Left lung (tissue), 10 donors: ENCODE measurements around the gene SUV39H2. TPM values are rescaled to one million over a fixed set of nuclear protein-coding genes. Genes with fewer than 3 reads are reported as not detected.

ENCODE experiments used
- ATAC-seq: fragments of 200-7000 bp; cut with Tn5 transposase; one replicate; pipeline ENCODE4 v1.9.1; 2020; ENCODE audit warnings: moderate library complexity
- DNase-seq, 4 donors: peaks; one replicate each; pipeline ENCODE4 v3.0.0-alpha.2; 2013 to 2020
- H3K27ac ChIP-seq, 2 donors: fragments of 200-600 bp; sonication (generic) in 1 of 2; one replicate each; pipeline versions ENCODE4 v1.5.0 to v1.8.0; 2020 to 2021
- H3K27me3 ChIP-seq, 2 donors: fragments of 200-600 bp; sonication (generic) in 1 of 2; one replicate each; pipeline versions ENCODE4 v1.5.0 to v1.8.0; 2020 to 2021
- H3K36me3 ChIP-seq, 2 donors: fragments of 200-600 bp; sonication (generic) in 1 of 2; one replicate each; pipeline versions ENCODE4 v1.5.0 to v1.8.0; 2020 to 2021
- H3K4me1 ChIP-seq, 2 donors: fragments of 200-600 bp; one replicate each; pipeline ENCODE4 v1.8.0; 2021
- H3K4me3 ChIP-seq, 2 donors: fragments of 200-600 bp; sonication (generic) in 1 of 2; one replicate each; pipeline versions ENCODE4 v1.5.0 to v1.8.0; 2020 to 2021; ENCODE audit warnings: mild to moderate bottlenecking in 1 of 2
- H3K9me3 ChIP-seq, 2 donors: fragments of 200-600 bp; sonication (generic) in 1 of 2; one replicate each; pipeline versions ENCODE4 v1.5.0 to v1.8.0; 2020 to 2021
- intact Hi-C, 2 donors: fragments of 100-400 bp; cut with DNase I; formaldehyde crosslinking; loops; one replicate each; pipeline versions ENCODE4 v1.11.2 to v1.14.2; 2022
- polyA plus RNA-seq, 6 donors: library from polyadenylated mRNA; unstranded; fragments of 120-200 nt; gene quantifications; one replicate each; pipeline ENCODE4 v1.2.1, GENCODE V29; 2013; ENCODE audit not compliant: insufficient read length in 6 of 6
- total RNA-seq, 2 donors: library from RNA; stranded (reverse); fragmentation: NEBNext Ultra II Directional; extraction: Animal tissue kit (Norgen Biotek cat#: 25700); gene quantifications; one replicate each; pipeline ENCODE4 v1.2.1, GENCODE V29; 2021
- TF ChIP-seq, protein P1 (sequence below), 2 donors: fragments of 200-600 bp; sonication (generic) in 1 of 2; IDR thresholded peaks; one replicate each; pipeline versions ENCODE4 v1.5.0 to v1.8.0; 2021; ENCODE audit warnings: antibody characterized with exemption in 2 of 2
- donor health status: DM: no; HTN: yes; CAD: no.
- donor health status: DM: no; HTN: no; CAD: no.

SUV39H2 gene
- total and polyA plus RNA-seq, 8 donors: 10.1 to 18.5 (median 16.6) TPM

DNA sequence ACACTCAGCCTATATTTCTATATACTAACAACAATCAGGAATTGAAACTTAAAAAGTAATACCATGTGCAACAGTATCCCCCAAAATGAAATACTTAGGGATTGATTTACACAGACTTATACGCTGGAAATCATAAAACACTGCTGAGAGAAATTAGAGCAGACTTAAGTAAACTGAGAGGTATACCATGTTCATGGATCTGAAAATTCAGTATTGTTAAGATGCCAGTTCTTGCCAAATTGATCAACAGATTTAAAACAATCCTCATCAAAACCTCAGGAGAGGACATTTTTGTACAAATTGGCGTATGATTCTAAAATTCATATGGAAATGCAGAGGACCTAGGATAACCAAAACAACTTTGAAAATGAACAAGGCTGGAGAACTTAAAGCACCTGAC lies 37.9 kb downstream of the SUV39H2 start:
- no peak for DNase-seq
- H3K36me3 ChIP-seq: peaks cover 0 to 92% of the 10 kb centered on the region in 2 donors
- no peaks in the 10 kb centered on the region for H3K4me1 ChIP-seq
- H3K27ac ChIP-seq: no peak overlapping the region
- H3K9me3 ChIP-seq: peaks cover 0 to 31% of the 10 kb centered on the region in 2 donors
- H3K27me3 ChIP-seq: no peaks in the 10 kb centered on the region
- intact Hi-C loops: no loop called here
- TF ChIP-seq, protein P1, sequence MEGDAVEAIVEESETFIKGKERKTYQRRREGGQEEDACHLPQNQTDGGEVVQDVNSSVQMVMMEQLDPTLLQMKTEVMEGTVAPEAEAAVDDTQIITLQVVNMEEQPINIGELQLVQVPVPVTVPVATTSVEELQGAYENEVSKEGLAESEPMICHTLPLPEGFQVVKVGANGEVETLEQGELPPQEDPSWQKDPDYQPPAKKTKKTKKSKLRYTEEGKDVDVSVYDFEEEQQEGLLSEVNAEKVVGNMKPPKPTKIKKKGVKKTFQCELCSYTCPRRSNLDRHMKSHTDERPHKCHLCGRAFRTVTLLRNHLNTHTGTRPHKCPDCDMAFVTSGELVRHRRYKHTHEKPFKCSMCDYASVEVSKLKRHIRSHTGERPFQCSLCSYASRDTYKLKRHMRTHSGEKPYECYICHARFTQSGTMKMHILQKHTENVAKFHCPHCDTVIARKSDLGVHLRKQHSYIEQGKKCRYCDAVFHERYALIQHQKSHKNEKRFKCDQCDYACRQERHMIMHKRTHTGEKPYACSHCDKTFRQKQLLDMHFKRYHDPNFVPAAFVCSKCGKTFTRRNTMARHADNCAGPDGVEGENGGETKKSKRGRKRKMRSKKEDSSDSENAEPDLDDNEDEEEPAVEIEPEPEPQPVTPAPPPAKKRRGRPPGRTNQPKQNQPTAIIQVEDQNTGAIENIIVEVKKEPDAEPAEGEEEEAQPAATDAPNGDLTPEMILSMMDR (IDR thresholded peaks at IDR 0.05): no peak
- ATAC-seq: no peak
- H3K4me3 ChIP-seq: no peak overlapping the region

DNA sequence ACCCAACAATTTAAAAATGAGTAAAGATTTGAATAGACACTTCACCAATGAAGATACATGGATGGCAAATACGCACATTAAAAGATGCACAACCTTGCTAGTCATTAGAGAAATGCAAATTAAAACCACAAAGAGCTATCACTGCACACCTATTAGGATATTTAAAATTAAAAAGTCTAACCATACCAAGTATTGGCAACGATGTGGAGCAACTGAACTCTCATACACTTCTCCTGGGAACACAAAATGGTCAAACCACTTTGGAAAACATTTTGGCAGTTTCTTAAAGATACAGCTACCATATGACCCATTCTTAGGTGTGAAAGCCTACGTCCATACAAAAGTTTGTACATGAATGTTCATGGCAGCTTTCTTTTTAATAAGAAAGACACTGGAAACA lies 39.2 kb downstream of the SUV39H2 start:
- ATAC-seq: no peak
- TF ChIP-seq, protein P1 (IDR thresholded peaks at IDR 0.05): no peak
- Histone ChIP-seq H3K36me3 (peaks cover 0 to 92% of the 10 kb centered on the region in 2 donors), H3K27me3 (no peaks in the 10 kb centered on the region), H3K4me1 (no peaks in the 10 kb centered on the region), H3K4me3 (no peak overlapping the region), H3K27ac (no peak overlapping the region), H3K9me3 (peaks cover 0 to 31% of the 10 kb centered on the region in 2 donors)
- intact Hi-C loops: no loop called here
- no peak for DNase-seq

DNA sequence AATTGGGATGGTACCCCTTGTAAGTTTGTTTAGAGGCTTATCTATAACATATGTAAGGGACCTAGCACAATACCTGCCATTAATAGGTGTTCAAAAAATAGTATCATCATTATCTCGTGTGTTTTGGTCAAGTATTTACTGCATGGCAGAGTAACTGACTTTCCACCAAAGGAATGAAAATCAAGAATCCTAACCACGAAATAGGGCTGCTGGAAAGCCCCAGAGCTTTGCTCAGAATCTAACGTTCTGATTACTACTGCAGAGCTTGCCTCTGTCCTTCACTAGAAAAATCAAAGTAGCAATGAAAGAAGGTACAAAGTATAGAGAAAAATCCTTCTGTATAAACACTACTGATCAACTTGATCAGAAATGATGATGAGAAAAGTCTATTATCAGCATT lies 40.3 kb downstream of the SUV39H2 start:
- TF ChIP-seq, protein P1 (IDR thresholded peaks at IDR 0.05): no peak
- DNase-seq (no peak), ATAC-seq (no peak)
- H3K27me3 ChIP-seq: no peaks in the 10 kb centered on the region
- no peaks in the 10 kb centered on the region for H3K4me1 ChIP-seq
- H3K27ac ChIP-seq: no peak overlapping the region
- H3K36me3 ChIP-seq: peaks cover 0 to 93% of the 10 kb centered on the region in 2 donors
- H3K9me3 ChIP-seq: peaks cover 0 to 31% of the 10 kb centered on the region in 2 donors
- intact Hi-C loops: no loop called here
- no peak overlapping the region for H3K4me3 ChIP-seq

DNA sequence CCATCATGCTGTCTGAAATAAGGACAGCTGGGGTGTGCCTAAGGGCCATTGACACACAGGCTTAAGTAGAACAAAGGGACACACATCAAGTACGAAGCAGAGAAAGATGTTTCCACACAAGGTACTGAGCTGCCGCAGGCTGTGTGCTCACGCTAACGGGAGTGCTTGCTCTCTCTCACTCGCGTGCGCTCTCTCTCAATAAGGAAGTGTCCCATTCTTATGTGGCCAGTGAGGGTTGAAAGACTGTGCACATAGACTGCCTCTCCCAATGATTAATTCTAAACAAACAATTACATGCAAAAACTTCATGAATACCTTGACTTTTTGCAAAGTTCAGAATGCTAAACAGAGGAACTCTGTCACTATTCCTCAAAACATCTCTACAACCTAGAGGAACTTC lies 45.3 kb downstream of the SUV39H2 start:
- ATAC-seq (no peak), DNase-seq (no peak)
- Histone ChIP-seq H3K27ac (no peak overlapping the region), H3K27me3 (no peaks in the 10 kb centered on the region), H3K4me1 (no peaks in the 10 kb centered on the region), H3K4me3 (no peak overlapping the region), H3K36me3 (peaks cover 0 to 99% of the 10 kb centered on the region in 2 donors), H3K9me3 (no peaks in the 10 kb centered on the region)
- TF ChIP-seq, protein P1 (IDR thresholded peaks at IDR 0.05): no peak
- intact Hi-C loops: no loop called here

DNA sequence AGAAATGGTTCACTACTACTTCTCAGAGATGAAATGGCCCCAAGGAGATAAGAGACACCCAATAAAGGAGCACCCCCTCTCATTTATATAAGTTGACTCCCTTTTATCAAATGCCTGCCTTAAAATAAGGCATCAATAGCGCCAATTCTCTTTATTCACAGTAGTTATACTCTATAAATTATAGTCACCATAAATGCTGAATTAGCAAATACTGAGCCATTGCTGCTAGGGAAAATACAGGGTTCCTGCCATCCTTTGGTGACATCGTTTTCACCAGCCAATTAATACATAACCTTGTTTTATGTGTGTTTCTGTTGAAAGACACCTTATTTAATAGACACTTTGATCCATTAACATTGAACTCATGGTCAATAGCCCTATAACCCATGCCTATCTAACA lies 46.6 kb downstream of the SUV39H2 start:
- peaks cover 0 to 99% of the 10 kb centered on the region in 2 donors for H3K36me3 ChIP-seq
- TF ChIP-seq, protein P1 (IDR thresholded peaks at IDR 0.05): no peak
- ATAC-seq: no peak

More for the DNA sequence above, 46.6 kb downstream of the SUV39H2 start:
- DNase-seq: no peak
- no peaks in the 10 kb centered on the region for H3K27me3 ChIP-seq
- no peaks in the 10 kb centered on the region for H3K4me1 ChIP-seq
- H3K27ac ChIP-seq: no peak overlapping the region
- H3K4me3 ChIP-seq: no peak overlapping the region
- intact Hi-C loops: no loop called here
- H3K9me3 ChIP-seq: no peaks in the 10 kb centered on the region
